ENCODE data around the gene KDM4B.

Gene KDM4B

GRCh38 chr19:5103061-5103701 lies 134.3 kb downstream of the KDM4B start:
- TF ChIP-seq CTCF (IDR thresholded peaks at IDR 0.05), result no peak
- Histone ChIP-seq H3K4me3 (peak overlapping the region; percentile 32), H3K27ac (peak overlapping the region; percentile 64 to 94)
- DNase-seq (ENCODE audit: low spot score), result no peak

DNA sequence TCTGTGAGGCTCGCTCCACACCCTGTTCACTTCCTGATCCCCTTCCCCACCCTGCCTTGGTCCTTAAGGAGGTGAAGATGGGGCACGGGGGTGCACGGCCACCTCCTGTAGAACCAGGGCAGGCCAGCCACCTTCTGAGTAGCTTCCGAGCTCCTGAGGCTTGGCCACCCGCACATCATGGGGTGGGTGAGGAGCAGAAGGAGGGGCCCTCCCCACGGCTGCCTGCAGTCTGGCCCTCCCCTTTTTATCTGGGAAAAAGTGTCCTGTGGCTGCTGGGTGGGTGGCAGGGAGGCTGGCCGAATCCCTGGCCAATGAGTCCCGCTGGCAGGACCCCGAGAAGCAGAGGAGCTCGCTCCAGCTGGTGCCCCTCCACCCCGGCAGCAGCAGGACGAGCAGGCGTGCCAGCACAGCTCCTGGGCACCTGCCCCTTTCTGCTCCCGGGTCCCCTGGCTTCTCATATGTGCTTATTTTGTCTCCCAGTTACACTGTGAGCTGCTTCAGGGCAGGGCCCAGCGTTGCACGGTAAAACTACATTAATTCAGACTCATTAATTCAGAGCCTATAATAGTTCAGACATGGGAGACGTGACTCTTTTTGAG lies 135.0 kb downstream of the KDM4B start:
- peak overlapping the region; percentile 64 to 94 for H3K27ac ChIP-seq
- TF ChIP-seq CTCF (IDR thresholded peaks at IDR 0.05), result no peak
- peak overlapping the region; percentile 32 for H3K4me3 ChIP-seq
- DNase-seq (ENCODE audit: low spot score), result no peak

GRCh38 chr19:5104871-5105351 lies 136.0 kb downstream of the KDM4B start:
- H3K4me3 ChIP-seq, result no peak overlapping the region
- DNase-seq (ENCODE audit: low spot score), result no peak
- TF ChIP-seq CTCF (IDR thresholded peaks at IDR 0.05), result no peak
- H3K27ac ChIP-seq, result peak overlapping the region; percentile 64 to 94

GRCh38 chr19:5106191-5106726 lies 137.3 kb downstream of the KDM4B start:
- Histone ChIP-seq H3K4me3 (no peak overlapping the region), H3K27ac (peak overlapping the region in 1 of 2 donors; percentile 77)
- TF ChIP-seq CTCF (IDR thresholded peaks at IDR 0.05), result no peak
- DNase-seq (ENCODE audit: low spot score), result no peak

DNA sequence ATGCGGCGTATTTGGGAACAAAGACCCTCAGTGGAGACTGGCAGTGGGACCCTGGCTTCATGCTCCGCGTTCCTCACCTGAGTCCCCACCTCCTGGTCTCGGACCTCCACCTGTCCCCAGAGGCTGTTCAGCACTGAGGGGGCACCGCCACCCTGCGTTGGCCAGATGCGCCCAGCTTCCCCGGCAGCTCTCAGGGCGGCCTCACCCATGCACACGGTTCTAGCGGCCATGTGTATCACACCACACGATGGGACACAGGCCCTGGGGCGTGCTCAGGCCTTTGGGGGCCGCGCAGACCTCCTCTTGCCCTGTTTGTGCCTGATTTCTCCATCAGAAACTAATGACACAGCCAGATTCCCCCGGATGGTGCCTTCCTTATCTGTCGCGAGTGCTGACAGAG lies 138.1 kb downstream of the KDM4B start:
- no peak for TF ChIP-seq CTCF (IDR thresholded peaks at IDR 0.05)
- no peak for DNase-seq (ENCODE audit: low spot score)
- peak overlapping the region in 1 of 2 donors; percentile 77 for H3K27ac ChIP-seq
- no peak overlapping the region for H3K4me3 ChIP-seq

DNA sequence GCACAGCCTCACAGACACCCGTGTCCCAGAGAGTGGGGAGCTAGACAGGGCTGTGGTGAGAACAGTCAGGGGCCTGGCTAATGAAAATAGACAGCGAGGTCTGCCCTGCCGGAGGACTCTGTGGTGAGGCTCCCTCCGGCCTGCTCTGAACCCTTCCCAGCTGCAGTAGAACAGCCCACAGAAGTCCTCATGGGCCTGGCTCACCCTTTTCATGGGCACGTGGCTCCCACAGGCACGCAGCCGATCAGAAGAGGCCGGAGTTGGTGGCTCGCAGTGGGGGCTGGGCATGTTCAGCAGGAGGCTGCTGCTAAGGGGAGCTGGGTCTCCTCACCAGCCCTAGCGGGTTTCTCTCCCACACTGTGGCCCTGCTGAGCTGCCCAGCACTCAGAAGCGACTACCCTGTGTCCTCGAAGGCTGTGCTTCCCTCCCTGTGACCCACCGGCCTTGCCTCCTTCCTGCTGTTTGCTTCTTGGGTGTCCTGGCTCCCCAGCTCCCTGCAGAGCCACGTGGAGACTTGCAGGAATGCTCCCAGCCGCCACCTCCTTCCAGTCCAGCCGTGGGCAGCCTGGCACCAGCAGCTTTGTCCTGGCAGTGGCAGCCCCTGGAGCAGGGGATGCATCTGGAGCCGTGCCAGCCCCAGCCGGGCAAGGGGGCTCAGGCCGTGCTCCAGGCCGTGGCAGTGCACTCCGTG lies 138.7 kb downstream of the KDM4B start:
- no peak for DNase-seq (ENCODE audit: low spot score)
- H3K4me3 ChIP-seq, result no peak overlapping the region
- no peak for TF ChIP-seq CTCF (IDR thresholded peaks at IDR 0.05)
- H3K27ac ChIP-seq, result peak overlapping the region in 1 of 2 donors; percentile 77
